CD8-positive, alpha-beta memory T cell (primary cell): ENCODE measurements around the gene CLCN1. TPM values are rescaled to one million over a fixed set of nuclear protein-coding genes. Genes with fewer than 3 reads are reported as not detected.
"Not testable (repeated sequence)": the region's sequence is repeated elsewhere in the genome, so short reads cannot be mapped to it uniquely, and the experiment has no call there.

Source experiments
- CTCF ChIA-PET: fragments of 350-600 bp; sonication (Branson Sonifier 250); formaldehyde crosslinking; loops from one replicate; lab custom pipeline; 2021; ENCODE audit warnings: antibody characterized with exemption; lab: Charles Lee
- POLR2A ChIA-PET: fragments of 350-600 bp; sonication (Branson Sonifier 250); formaldehyde crosslinking; loops from one replicate; lab custom pipeline; 2021; ENCODE audit warnings: antibody characterized with exemption; lab: Charles Lee
- DNase-seq, 5 donors: peaks; one replicate each; pipeline versions ENCODE4 v3.0.0 to v3.0.0-alpha.2; 2020 to 2022; ENCODE audit warnings: mixed read lengths in 1 of 5
- H3K27ac ChIP-seq: one replicate; pipeline ENCODE4 v1.7.0; 2013; ENCODE audit warnings: low read depth, mild to moderate bottlenecking, low read length, moderate library complexity
- H3K27me3 ChIP-seq: 2 replicates; pipeline ENCODE4 v1.7.0; 2013; ENCODE audit warnings: low read length, mild to moderate bottlenecking; ENCODE audit not compliant: insufficient read depth, poor library complexity, severe bottlenecking
- H3K36me3 ChIP-seq: 2 replicates; pipeline ENCODE4 v1.7.0; 2013; ENCODE audit warnings: mild to moderate bottlenecking, low read length, moderate library complexity; ENCODE audit not compliant: insufficient read depth
- H3K4me1 ChIP-seq: 2 replicates; pipeline ENCODE4 v1.7.0; 2013; ENCODE audit warnings: mild to moderate bottlenecking, low read length, moderate library complexity; ENCODE audit not compliant: insufficient read depth
- H3K4me3 ChIP-seq: 2 replicates; pipeline ENCODE4 v1.7.0; 2013; ENCODE audit warnings: mild to moderate bottlenecking, low read length
- H3K9me3 ChIP-seq: 2 replicates; pipeline ENCODE4 v1.7.0; 2013; ENCODE audit warnings: mild to moderate bottlenecking, low read length
- H3K27ac Mint-ChIP-seq, 8 donors: one replicate each; pipeline ENCODE4 v1.8.0; 2020 to 2021; ENCODE audit warnings: mixed read lengths in 8 of 8, mild to moderate bottlenecking in 6 of 8, inconsistent platforms in 3 of 8, moderate library complexity in 3 of 8
- H3K27me3 Mint-ChIP-seq, 2 donors: one replicate each; pipeline ENCODE4 v1.8.0; 2020 to 2021; ENCODE audit warnings: mixed read lengths in 2 of 2, mild to moderate bottlenecking in 1 of 2, moderate library complexity in 1 of 2
- H3K36me3 Mint-ChIP-seq, 3 donors: one replicate each; pipeline ENCODE4 v1.8.0; 2020 to 2021; ENCODE audit warnings: mixed read lengths in 3 of 3, inconsistent platforms in 1 of 3, mild to moderate bottlenecking in 1 of 3
- H3K4me1 Mint-ChIP-seq, 3 donors: one replicate each; pipeline ENCODE4 v1.8.0; 2020 to 2021; ENCODE audit warnings: mixed read lengths in 3 of 3, inconsistent platforms in 1 of 3, mild to moderate bottlenecking in 1 of 3
- H3K4me3 Mint-ChIP-seq, 7 donors: one replicate each; pipeline ENCODE4 v1.8.0; 2020 to 2021; ENCODE audit warnings: mixed read lengths in 7 of 7, mild to moderate bottlenecking in 6 of 7, moderate library complexity in 4 of 7, inconsistent platforms in 2 of 7
- H3K9me3 Mint-ChIP-seq, 5 donors: one replicate each; pipeline ENCODE4 v1.8.0; 2020 to 2022; ENCODE audit warnings: mixed read lengths in 5 of 5, mild to moderate bottlenecking in 3 of 5, moderate library complexity in 2 of 5, inconsistent platforms in 1 of 5
- polyA plus RNA-seq: library from polyadenylated mRNA; unstranded; fragments of 300-500 nt; fragmentation: Illumina TruSeq; gene quantifications from one replicate; pipeline ENCODE4 v1.2.3, GENCODE V29; 2021
- total RNA-seq, 2 experiments: library from RNA; stranded (reverse); gene quantifications; one replicate each; pipeline ENCODE4 v1.2.3, GENCODE V29; 2021

The CLCN1 gene
- total and polyA plus RNA-seq, 3 experiments from 2014 or later, result 0.11 TPM; not detected in 2

DNA sequence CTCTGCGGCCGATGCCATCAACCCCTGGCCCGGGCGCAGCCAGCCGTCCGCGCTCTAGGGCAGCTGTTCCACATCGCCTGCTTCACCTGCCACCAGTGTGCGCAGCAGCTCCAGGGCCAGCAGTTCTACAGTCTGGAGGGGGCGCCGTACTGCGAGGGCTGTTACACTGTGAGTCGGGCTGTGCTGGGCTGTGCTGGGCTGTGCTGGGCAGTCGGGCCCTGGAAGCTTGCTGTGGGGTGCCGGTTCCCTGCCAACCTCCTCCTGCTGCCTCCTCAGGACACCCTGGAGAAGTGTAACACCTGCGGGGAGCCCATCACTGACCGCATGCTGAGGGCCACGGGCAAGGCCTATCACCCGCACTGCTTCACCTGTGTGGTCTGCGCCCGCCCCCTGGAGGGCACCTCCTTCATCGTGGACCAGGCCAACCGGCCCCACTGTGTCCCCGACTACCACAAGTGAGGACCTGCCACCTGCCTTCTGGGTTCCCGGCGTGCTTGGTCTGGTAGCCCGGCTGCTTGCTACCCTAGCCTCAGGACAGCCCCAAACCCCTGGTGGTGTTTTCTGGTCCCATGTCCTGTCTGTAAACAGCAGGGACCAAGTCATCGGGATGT lies 72.7 kb downstream of the CLCN1 start:
- no peak overlapping the region for H3K4me3 Mint-ChIP-seq
- H3K27me3 Mint-ChIP-seq, result no peaks in the 10 kb centered on the region
- Histone ChIP-seq H3K27ac (no peak overlapping the region), H3K4me3 (no peak overlapping the region), H3K36me3 (peaks cover 40% of the 10 kb centered on the region), H3K9me3 (no peaks in the 10 kb centered on the region), H3K27me3 (no peaks in the 10 kb centered on the region), H3K4me1 (peaks cover 36% of the 10 kb centered on the region)
- no peaks in the 10 kb centered on the region for H3K9me3 Mint-ChIP-seq
- DNase-seq, result no peak
- peaks cover 4 to 21% (median 8%) of the 10 kb centered on the region in 3 donors for H3K4me1 Mint-ChIP-seq
- peak overlapping the region in 2 of 8 donors; percentile 27 to 37 for H3K27ac Mint-ChIP-seq
- H3K36me3 Mint-ChIP-seq, result peaks cover 0 to 58% (median 2%) of the 10 kb centered on the region in 3 donors
- ChIA-PET CTCF (interaction anchor here (1.0 to 2.3 kb wide), 6 partner anchors 9 to 148 kb away, joined by 3 to 9 read pairs (median 6); partner anchors contain the start of gene EPHA1), POLR2A (interaction anchor here (0.7 to 0.8 kb wide), 2 partner anchors 18 to 139 kb away, joined by 3 read pairs; no protein-coding TSS in a partner anchor)

DNA sequence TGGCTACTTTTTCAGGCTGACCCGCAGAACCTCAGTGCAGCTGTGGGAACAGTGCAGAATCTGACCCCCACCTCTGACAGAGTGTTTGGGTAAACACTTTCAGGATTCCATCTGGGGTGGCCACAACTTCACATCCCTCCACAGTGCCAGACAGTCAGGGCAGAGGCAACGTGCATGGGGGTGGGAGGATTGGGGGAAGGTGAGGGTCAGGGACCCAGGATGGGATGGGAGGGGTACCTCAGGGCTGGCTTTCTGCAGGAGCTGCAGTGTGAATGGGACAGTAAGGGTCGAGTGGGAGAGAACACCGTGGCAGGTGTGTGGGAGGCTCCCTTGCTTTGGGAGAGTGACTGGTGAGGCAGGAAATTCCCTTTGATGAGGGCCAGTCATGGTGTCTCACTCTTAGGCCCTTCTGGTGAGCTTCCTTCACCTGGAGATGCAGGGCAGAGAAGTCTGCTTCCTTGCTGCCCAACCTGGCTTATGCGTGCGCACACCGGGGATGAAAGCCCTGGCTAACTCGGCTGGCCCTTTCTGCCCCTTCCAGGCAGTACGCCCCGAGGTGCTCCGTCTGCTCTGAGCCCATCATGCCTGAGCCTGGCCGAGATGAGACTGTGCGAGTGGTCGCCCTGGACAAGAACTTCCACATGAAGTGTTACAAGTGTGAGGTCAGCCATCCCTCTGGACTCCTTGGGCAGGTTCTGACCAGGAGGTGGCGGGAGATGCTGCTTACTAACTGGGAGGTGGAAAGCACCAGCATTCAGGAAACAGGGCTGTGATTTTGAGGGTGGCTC lies 73.6 kb downstream of the CLCN1 start:
- H3K9me3 Mint-ChIP-seq, result no peaks in the 10 kb centered on the region
- POLR2A ChIA-PET, result interaction anchor here (0.7 to 1.3 kb wide), 3 partner anchors 9 to 140 kb away, joined by 3 to 5 read pairs (median 4); no protein-coding TSS in a partner anchor

DNA sequence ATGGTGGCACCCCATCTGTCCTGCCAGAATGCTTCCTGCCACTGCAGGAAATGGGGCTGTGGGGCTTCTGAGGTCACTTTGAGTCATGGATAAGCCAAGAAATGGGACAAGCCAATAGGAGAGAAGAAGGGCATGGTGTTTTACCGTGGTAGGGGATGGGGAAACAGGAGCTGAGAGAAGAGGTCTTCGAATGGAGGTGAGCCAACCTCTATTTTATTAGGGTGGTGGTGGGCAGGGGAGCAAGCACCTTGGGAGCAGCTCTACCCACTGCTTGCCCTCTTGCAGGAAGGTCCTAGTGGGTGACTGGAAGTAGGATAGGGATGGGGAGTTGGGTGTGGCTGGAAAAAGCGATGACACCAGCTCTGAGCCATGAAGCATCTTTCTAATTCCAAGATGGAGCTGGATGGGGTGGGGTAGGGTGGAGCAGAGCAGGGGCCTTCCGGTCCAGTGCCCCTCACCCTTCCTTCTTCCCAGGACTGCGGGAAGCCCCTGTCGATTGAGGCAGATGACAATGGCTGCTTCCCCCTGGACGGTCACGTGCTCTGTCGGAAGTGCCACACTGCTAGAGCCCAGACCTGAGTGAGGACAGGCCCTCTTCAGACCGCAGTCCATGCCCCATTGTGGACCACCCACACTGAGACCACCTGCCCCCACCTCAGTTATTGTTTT lies 74.3 kb downstream of the CLCN1 start:
- H3K36me3 Mint-ChIP-seq, result peaks cover 0 to 69% (median 5%) of the 10 kb centered on the region in 3 donors
- Histone ChIP-seq H3K27me3 (no peaks in the 10 kb centered on the region), H3K36me3 (peaks cover 34% of the 10 kb centered on the region), H3K27ac (no peak overlapping the region), H3K4me3 (no peak overlapping the region), H3K4me1 (peaks cover 20% of the 10 kb centered on the region), H3K9me3 (no peaks in the 10 kb centered on the region)
- no peak for DNase-seq
- no peaks in the 10 kb centered on the region for H3K27me3 Mint-ChIP-seq
- ChIA-PET CTCF (interaction anchor here (1.5 to 3.3 kb wide), 4 partner anchors 10 to 19 kb away, joined by 4 to 18 read pairs (median 7); no protein-coding TSS in a partner anchor), POLR2A (interaction anchor here (1.1 to 1.3 kb wide), 2 partner anchors 10 to 17 kb away, joined by 4 to 5 read pairs; no protein-coding TSS in a partner anchor)
- H3K27ac Mint-ChIP-seq, result peak overlapping the region in 3 of 8 donors; percentile 60 to 75 (median 75)
- no peaks in the 10 kb centered on the region for H3K9me3 Mint-ChIP-seq
- H3K4me3 Mint-ChIP-seq, result no peak overlapping the region
- peaks cover 14 to 34% (median 20%) of the 10 kb centered on the region in 3 donors for H3K4me1 Mint-ChIP-seq

More for the DNA sequence above, 73.6 kb downstream of the CLCN1 start:
- Histone ChIP-seq H3K4me3 (no peak overlapping the region), H3K9me3 (no peaks in the 10 kb centered on the region), H3K27me3 (no peaks in the 10 kb centered on the region), H3K27ac (no peak overlapping the region), H3K4me1 (peaks cover 27% of the 10 kb centered on the region), H3K36me3 (peaks cover 34% of the 10 kb centered on the region)
- H3K4me1 Mint-ChIP-seq, result peaks cover 8 to 27% (median 13%) of the 10 kb centered on the region in 3 donors
- H3K27ac Mint-ChIP-seq, result peak overlapping the region in 5 of 8 donors; percentile 37 to 77 (median 74)
- H3K4me3 Mint-ChIP-seq, result no peak overlapping the region
- peak in 1 of 5 donors; percentile 41 for DNase-seq
- peaks cover 0 to 64% (median 5%) of the 10 kb centered on the region in 3 donors for H3K36me3 Mint-ChIP-seq
- H3K27me3 Mint-ChIP-seq, result no peaks in the 10 kb centered on the region
- CTCF ChIA-PET, result interaction anchor here (1.0 to 2.3 kb wide), 3 partner anchors 10 to 14 kb away, joined by 4 to 9 read pairs (median 5); no protein-coding TSS in a partner anchor

DNA sequence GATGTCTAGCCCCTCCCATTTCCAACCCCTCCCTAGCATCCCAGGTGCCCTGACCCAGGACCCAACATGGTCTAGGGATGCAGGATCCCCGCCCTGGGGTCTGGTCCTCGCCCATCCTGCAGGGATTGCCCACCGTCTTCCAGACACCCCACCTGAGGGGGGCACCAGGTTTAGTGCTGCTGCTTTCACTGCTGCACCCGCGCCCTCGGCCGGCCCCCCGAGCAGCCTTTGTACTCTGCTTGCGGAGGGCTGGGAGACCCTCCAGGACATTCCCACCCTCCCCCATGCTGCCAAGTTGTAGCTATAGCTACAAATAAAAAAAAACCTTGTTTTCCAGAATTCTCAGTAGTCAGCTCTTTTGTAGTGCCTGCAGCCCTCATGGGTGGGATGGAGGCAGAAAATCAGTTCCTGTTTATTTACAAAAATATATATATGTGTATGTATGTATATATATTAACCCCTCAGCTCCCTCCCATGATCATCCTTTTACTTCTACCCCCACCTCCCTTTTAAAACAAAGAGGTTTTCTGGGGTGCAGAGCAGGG lies 74.9 kb downstream of the CLCN1 start:
- H3K4me1 Mint-ChIP-seq, result peaks cover 17 to 36% (median 22%) of the 10 kb centered on the region in 3 donors
- peaks cover 34% of the 10 kb centered on the region for H3K36me3 ChIP-seq
- no peak overlapping the region for H3K27ac ChIP-seq
- ChIA-PET CTCF (interaction anchor here (1.5 to 3.3 kb wide), 3 partner anchors 11 to 19 kb away, joined by 4 to 18 read pairs (median 9); no protein-coding TSS in a partner anchor), POLR2A (interaction anchor here (1.3 kb wide), 1 partner anchor 16 kb away, joined by 5 read pairs; no protein-coding TSS in a partner anchor)
- no peak overlapping the region for H3K4me3 Mint-ChIP-seq
- H3K27me3 ChIP-seq, result no peaks in the 10 kb centered on the region
- H3K27me3 Mint-ChIP-seq, result no peaks in the 10 kb centered on the region
- peaks cover 0 to 71% (median 5%) of the 10 kb centered on the region in 3 donors for H3K36me3 Mint-ChIP-seq
- no peaks in the 10 kb centered on the region for H3K9me3 Mint-ChIP-seq
- H3K9me3 ChIP-seq, result no peaks in the 10 kb centered on the region
- H3K4me1 ChIP-seq, result peaks cover 13% of the 10 kb centered on the region
- no peak for DNase-seq
- H3K27ac Mint-ChIP-seq, result no peak overlapping the region
- no peak overlapping the region for H3K4me3 ChIP-seq

DNA sequence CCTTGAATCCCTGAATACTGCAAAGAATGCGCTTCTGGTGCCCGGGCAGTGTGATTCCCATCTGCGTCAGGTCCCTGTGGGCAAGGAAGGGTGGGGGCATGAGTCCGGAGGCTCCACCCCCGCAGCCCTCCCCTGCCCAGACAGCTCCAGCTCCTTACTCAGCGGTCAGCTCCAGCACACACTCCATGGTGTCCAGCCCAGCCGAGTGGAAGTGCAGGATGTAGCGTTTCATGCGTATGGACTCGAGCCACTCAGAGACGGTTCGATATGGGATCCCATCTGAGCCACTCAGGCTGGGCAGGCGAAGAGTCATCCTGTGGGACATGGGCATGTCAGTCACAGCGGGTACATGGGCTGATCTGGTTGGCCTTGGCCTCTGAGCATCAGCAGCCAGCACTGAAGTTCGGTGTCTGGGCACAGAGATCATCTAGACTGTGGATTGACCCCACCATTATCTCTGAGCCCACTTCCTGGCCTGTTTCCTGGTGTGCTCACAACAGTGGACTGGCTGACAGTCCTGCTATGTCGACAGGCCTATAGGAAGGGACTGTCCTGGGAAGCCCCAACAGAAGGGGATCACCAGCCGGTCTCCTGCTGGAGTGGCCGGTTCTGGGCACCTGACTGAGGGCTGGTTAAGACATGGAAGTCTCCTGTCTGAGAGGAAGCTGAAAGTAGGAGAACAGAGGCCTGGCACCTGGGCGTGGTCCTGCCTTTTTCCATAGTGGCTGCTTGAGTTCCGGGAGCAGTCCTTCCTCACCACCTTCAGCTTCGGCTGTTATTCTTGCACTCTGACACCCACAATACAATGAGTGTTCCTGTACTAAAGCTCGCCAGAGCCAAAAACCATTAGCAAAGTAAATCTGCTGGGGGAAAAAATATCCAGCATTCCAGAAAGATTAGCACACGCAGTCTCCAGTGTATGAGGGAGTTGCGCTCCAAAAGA lies 75.8 kb downstream of the CLCN1 start:
- Histone ChIP-seq H3K4me1 (peaks cover 5% of the 10 kb centered on the region), H3K27me3 (no peaks in the 10 kb centered on the region), H3K4me3 (no peak overlapping the region), H3K27ac (no peak overlapping the region), H3K36me3 (peaks cover 33% of the 10 kb centered on the region), H3K9me3 (no peaks in the 10 kb centered on the region)
- ChIA-PET CTCF (interaction anchor here (1.5 to 3.3 kb wide), 5 partner anchors 12 to 151 kb away, joined by 4 to 18 read pairs (median 9); partner anchors contain the start of gene EPHA1), POLR2A (interaction anchor here (1.0 to 2.6 kb wide), 2 partner anchors 12 to 16 kb away, joined by 6 to 7 read pairs; partner anchors contain the start of gene EPHA1)
- no peak overlapping the region for H3K4me3 Mint-ChIP-seq
- H3K27ac Mint-ChIP-seq, result peak overlapping the region in 4 of 8 donors; percentile 15 to 84 (median 23)
- peaks cover 0 to 74% (median 5%) of the 10 kb centered on the region in 3 donors for H3K36me3 Mint-ChIP-seq
- H3K27me3 Mint-ChIP-seq, result no peaks in the 10 kb centered on the region
- DNase-seq, result no peak
- H3K9me3 Mint-ChIP-seq, result no peaks in the 10 kb centered on the region
- H3K4me1 Mint-ChIP-seq, result peaks cover 17 to 36% (median 22%) of the 10 kb centered on the region in 3 donors

DNA sequence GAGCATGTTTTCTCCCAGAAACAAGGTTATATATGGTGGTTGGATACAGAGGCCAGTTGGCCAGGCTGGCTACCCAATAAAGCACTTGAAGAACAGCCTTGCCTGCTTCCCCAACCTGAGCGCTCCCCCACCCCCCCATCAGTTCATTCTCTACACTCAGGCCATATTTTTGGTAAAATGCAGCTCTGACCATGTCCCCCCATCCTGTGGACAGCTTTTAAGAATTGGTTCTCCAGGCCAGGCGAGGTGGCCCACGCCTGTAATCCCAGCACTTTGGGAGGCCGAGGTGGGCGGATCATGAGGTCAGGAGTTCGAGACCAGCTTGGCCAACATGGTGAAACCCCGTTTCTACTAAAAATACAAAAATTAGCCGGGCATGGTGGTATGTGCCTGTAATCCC lies 76.5 kb downstream of the CLCN1 start:
- H3K4me1 ChIP-seq, H3K4me3 Mint-ChIP-seq, H3K27ac ChIP-seq, H3K27me3 ChIP-seq, H3K9me3 Mint-ChIP-seq, H3K27me3 Mint-ChIP-seq, H3K9me3 ChIP-seq, DNase-seq, H3K4me3 ChIP-seq: not testable (repeated sequence)
- peak overlapping the region in 1 of 8 donors; percentile 23 for H3K27ac Mint-ChIP-seq
- H3K36me3 ChIP-seq, result peaks cover 26% of the 10 kb centered on the region
- POLR2A ChIA-PET, result interaction anchor here (0.6 to 2.6 kb wide), 3 partner anchors 13 to 30 kb away, joined by 4 to 7 read pairs (median 6); partner anchors contain the start of gene EPHA1
- H3K36me3 Mint-ChIP-seq, result peaks cover 0 to 78% (median 5%) of the 10 kb centered on the region in 3 donors
- CTCF ChIA-PET, result interaction anchor here (2.0 to 3.3 kb wide), 4 partner anchors 12 to 152 kb away, joined by 7 to 18 read pairs (median 11); partner anchors contain the start of gene EPHA1
- peaks cover 17 to 36% (median 22%) of the 10 kb centered on the region in 3 donors for H3K4me1 Mint-ChIP-seq
